Measurements from ENCODE around the gene ZFYVE21.
"Not testable (repeated sequence)": the region's sequence is repeated elsewhere in the genome, so short reads cannot be mapped to it uniquely, and the experiment has no call there.

Gene ZFYVE21

DNA sequence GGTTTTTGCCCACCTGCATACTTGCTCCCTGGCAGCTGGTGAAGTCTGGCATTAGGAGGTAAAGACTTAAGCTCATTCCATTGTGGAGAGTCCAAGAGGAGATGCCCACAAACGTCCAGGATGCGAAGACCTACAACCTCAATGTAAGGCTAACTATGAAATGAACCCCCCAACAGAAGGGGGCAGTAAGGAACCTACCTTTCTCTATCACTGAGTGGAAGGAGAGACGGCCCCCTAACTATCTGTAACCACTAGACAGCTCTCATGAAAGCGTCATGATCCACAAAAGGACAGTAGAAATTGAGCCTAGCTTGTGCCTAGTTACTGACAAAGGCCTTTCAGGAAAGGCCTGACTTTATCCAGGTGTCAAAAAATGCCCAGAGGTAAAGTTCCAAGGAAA is 55.3 kb downstream of the ZFYVE21 start:
- DNase-seq = no peak

- no peak for DNase-seq
Measured at GRCh38 chr14:103772078-103772712, 56.6 kb downstream of the ZFYVE21 start.

- DNase-seq = no peak
Measured at GRCh38 chr14:103773521-103773920, 57.9 kb downstream of the ZFYVE21 start.

GRCh38 chr14:103775506-103775905 is 59.9 kb downstream of the ZFYVE21 start:
- no peak for DNase-seq

DNA sequence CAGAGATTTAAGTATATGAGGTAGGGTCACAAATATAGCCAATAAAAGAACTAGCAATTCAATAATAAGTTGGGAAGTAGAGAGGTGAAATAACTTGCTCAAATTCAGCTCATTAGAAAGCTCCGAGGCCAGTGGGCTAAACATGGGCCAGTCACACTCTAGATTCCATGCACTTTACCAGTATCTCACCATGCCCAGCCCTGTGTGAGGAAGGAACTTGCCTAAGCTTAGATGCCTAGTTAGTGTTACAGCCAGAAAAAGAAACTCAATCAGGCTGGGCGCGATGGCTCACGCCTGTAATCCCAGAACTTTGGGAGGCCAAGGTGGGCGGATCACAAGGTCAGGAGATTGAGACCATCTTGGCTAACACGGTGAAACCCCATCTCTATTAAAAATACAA is 60.7 kb downstream of the ZFYVE21 start:
- not testable (repeated sequence) for DNase-seq

GRCh38 chr14:103782376-103782775 is 66.8 kb downstream of the ZFYVE21 start:
- no peak for DNase-seq
